ENCODE data around the gene HOXA4.

The HOXA4 gene

DNA sequence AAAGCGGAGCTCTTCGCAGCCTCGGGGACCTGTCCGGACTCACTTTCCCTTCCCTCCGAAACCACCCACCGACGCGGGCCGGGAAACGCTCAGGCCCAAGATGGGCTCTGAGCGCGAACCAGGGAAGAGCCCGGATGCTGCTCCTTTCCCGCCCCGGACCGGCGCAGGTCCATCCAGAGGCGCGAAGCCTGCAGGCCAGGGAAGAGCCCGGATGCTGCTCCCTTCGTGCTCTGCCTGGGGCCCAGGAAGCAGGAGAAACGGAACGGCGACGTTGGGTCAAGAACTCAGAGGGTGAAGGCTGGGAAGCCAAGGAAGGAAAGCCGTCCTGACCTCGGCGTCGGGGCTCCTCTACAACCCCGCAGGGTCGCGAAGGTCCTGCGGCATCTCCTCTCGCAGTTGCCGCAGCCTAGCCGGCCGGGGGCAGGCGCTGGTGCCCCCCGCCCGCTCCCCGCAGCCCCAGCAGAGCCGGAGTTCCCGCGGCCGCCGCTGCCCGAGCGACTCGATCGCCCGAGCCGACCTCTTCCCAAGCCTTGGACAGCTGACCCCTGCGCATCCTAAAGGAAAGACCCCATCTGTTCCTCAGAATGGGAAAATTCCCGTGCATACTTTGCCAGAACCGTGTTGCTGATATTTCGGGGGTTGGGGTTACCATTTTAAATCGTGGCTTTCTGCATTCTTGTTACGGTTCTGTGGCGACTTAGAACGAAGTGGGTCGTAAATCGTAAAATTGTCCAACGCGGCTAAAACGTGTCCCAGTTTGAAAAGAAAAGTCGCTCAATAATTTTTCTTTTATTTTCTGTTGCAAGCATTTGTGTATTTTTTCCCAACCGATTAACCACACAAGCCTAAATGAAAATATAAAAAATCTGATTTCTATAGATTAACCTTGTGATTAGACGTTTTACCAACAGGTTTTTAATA lies 42.3 kb downstream of the HOXA4 start:
- Histone ChIP-seq H3K27ac (ENCODE audit: low read length, poor library complexity, severe bottlenecking) (no peak overlapping the region), H3K4me2 (ENCODE audit: low read length, poor library complexity, severe bottlenecking) (no peak overlapping the region), H3K4me1 (ENCODE audit: control insufficient read depth, insufficient read depth, low read depth, low read length) (no peaks in the 10 kb centered on the region), H3K18ac (ENCODE audit: low read depth in 1 of 2, low read length in 2 of 2) (no peak overlapping the region), H4K91ac (ENCODE audit: low read length) (no peak overlapping the region), H3K23ac (ENCODE audit: low read length in 2 of 2) (no peak overlapping the region), H3K27me3 (ENCODE audit: control insufficient read depth in 1 of 2, insufficient read depth in 1 of 2, low read length in 2 of 2) (no peaks in the 10 kb centered on the region), H3K14ac (ENCODE audit: low read length in 2 of 2) (no peak overlapping the region), H2BK120ac (ENCODE audit: low read depth, low read length) (no peak overlapping the region), H3K79me1 (replicated peaks; ENCODE audit: low read length, poor library complexity, severe bottlenecking) (no peaks in the 10 kb centered on the region), H2BK5ac (ENCODE audit: low read depth, low read length, poor library complexity, severe bottlenecking) (no peak overlapping the region), H2AFZ (ENCODE audit: low read depth, low read length) (no peak overlapping the region), H2AK5ac (ENCODE audit: low read length, severe bottlenecking) (no peak overlapping the region), H3K4me3 (ENCODE audit: insufficient read depth in 1 of 2, low read depth in 1 of 2, low read length in 2 of 2) (no peak overlapping the region), H2BK15ac (ENCODE audit: low read depth, poor library complexity, severe bottlenecking) (no peak overlapping the region), H4K8ac (ENCODE audit: low read length) (no peak overlapping the region), H2BK12ac (ENCODE audit: low read length in 2 of 2) (no peak overlapping the region), H3K9me3 (ENCODE audit: control insufficient read depth, low read length) (no peaks in the 10 kb centered on the region), H3K4ac (ENCODE audit: low read depth in 1 of 2, low read length in 2 of 2) (no peak overlapping the region), H3K36me3 (ENCODE audit: control insufficient read depth in 1 of 2, insufficient read depth in 2 of 2, low read depth in 1 of 2, low read length in 2 of 2) (no peaks in the 10 kb centered on the region), H3K9ac (ENCODE audit: low read length) (no peak overlapping the region)
- DNase-seq, result no peak
- 54% methylated on average over 64 of the region's 68 CpGs for WGBS

GRCh38 chr7:27083646-27084045 lies 46.9 kb downstream of the HOXA4 start:
- no peak overlapping the region for H3K23ac ChIP-seq (ENCODE audit: low read length in 2 of 2)
- no peak overlapping the region for H3K4ac ChIP-seq (ENCODE audit: low read depth in 1 of 2, low read length in 2 of 2)
- H3K79me1 ChIP-seq (replicated peaks; ENCODE audit: low read length, poor library complexity, severe bottlenecking), result no peaks in the 10 kb centered on the region
- H2AK5ac ChIP-seq (ENCODE audit: low read length, severe bottlenecking), result no peak overlapping the region
- H3K27ac ChIP-seq (ENCODE audit: low read length, poor library complexity, severe bottlenecking), result no peak overlapping the region
- H3K27me3 ChIP-seq (ENCODE audit: control insufficient read depth in 1 of 2, insufficient read depth in 1 of 2, low read length in 2 of 2), result no peaks in the 10 kb centered on the region
- no peak overlapping the region for H3K4me3 ChIP-seq (ENCODE audit: insufficient read depth in 1 of 2, low read depth in 1 of 2, low read length in 2 of 2)
- H2BK15ac ChIP-seq (ENCODE audit: low read depth, poor library complexity, severe bottlenecking), result no peak overlapping the region
- H3K9ac ChIP-seq (ENCODE audit: low read length), result no peak overlapping the region
- 92% methylated on average over 1 of the region's 2 CpGs for WGBS
- H2AFZ ChIP-seq (ENCODE audit: low read depth, low read length), result no peak overlapping the region
- H2BK12ac ChIP-seq (ENCODE audit: low read length in 2 of 2), result no peak overlapping the region
- no peak for DNase-seq
- H3K36me3 ChIP-seq (ENCODE audit: control insufficient read depth in 1 of 2, insufficient read depth in 2 of 2, low read depth in 1 of 2, low read length in 2 of 2), result no peaks in the 10 kb centered on the region
- H3K4me2 ChIP-seq (ENCODE audit: low read length, poor library complexity, severe bottlenecking), result no peak overlapping the region
- no peaks in the 10 kb centered on the region for H3K9me3 ChIP-seq (ENCODE audit: control insufficient read depth, low read length)
- H2BK120ac ChIP-seq (ENCODE audit: low read depth, low read length), result no peak overlapping the region
- no peak overlapping the region for H4K8ac ChIP-seq (ENCODE audit: low read length)
- H3K14ac ChIP-seq (ENCODE audit: low read length in 2 of 2), result no peak overlapping the region
- no peak overlapping the region for H2BK5ac ChIP-seq (ENCODE audit: low read depth, low read length, poor library complexity, severe bottlenecking)
- no peak overlapping the region for H3K18ac ChIP-seq (ENCODE audit: low read depth in 1 of 2, low read length in 2 of 2)
- no peak overlapping the region for H4K91ac ChIP-seq (ENCODE audit: low read length)
- H3K4me1 ChIP-seq (ENCODE audit: control insufficient read depth, insufficient read depth, low read depth, low read length), result peaks cover 2% of the 10 kb centered on the region

DNA sequence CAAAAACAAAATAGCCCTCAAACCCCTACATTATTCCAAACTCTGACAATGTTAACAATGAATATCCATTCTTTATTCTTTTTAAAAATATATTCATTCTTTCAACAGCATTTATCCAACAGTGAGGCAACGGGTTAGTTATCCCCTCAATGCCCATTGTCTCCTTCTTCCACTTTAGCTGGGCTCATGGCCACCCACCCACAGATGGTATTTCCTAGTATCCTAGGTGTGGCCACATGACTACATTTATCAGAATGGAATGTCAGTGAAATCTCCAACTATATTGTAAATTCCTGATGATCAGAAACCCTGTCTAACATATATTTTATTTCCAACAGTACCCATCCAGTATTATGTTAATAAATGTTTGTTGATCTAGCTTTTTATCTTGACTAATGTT lies 48.4 kb downstream of the HOXA4 start:
- H2AFZ ChIP-seq (ENCODE audit: low read depth, low read length), result no peak overlapping the region
- no peak overlapping the region for H3K23ac ChIP-seq (ENCODE audit: low read length in 2 of 2)
- no peak overlapping the region for H2BK5ac ChIP-seq (ENCODE audit: low read depth, low read length, poor library complexity, severe bottlenecking)
- no peaks in the 10 kb centered on the region for H3K36me3 ChIP-seq (ENCODE audit: control insufficient read depth in 1 of 2, insufficient read depth in 2 of 2, low read depth in 1 of 2, low read length in 2 of 2)
- no peak overlapping the region for H2BK12ac ChIP-seq (ENCODE audit: low read length in 2 of 2)
- H3K9ac ChIP-seq (ENCODE audit: low read length), result no peak overlapping the region
- H3K27me3 ChIP-seq (ENCODE audit: control insufficient read depth in 1 of 2, insufficient read depth in 1 of 2, low read length in 2 of 2), result no peaks in the 10 kb centered on the region
- H3K4me1 ChIP-seq (ENCODE audit: control insufficient read depth, insufficient read depth, low read depth, low read length), result peaks cover 2% of the 10 kb centered on the region
- H3K4ac ChIP-seq (ENCODE audit: low read depth in 1 of 2, low read length in 2 of 2), result no peak overlapping the region
- H3K14ac ChIP-seq (ENCODE audit: low read length in 2 of 2), result no peak overlapping the region
- H3K4me3 ChIP-seq (ENCODE audit: insufficient read depth in 1 of 2, low read depth in 1 of 2, low read length in 2 of 2), result no peak overlapping the region
- H3K4me2 ChIP-seq (ENCODE audit: low read length, poor library complexity, severe bottlenecking), result no peak overlapping the region
- 96% methylated on average over 1 of the region's 1 CpG for WGBS
- no peak overlapping the region for H4K8ac ChIP-seq (ENCODE audit: low read length)
- H3K9me3 ChIP-seq (ENCODE audit: control insufficient read depth, low read length), result no peaks in the 10 kb centered on the region
- no peak for DNase-seq
- H4K91ac ChIP-seq (ENCODE audit: low read length), result no peak overlapping the region
- no peak overlapping the region for H3K18ac ChIP-seq (ENCODE audit: low read depth in 1 of 2, low read length in 2 of 2)
- no peak overlapping the region for H2BK120ac ChIP-seq (ENCODE audit: low read depth, low read length)
- H2BK15ac ChIP-seq (ENCODE audit: low read depth, poor library complexity, severe bottlenecking), result no peak overlapping the region
- H3K27ac ChIP-seq (ENCODE audit: low read length, poor library complexity, severe bottlenecking), result no peak overlapping the region
- no peaks in the 10 kb centered on the region for H3K79me1 ChIP-seq (replicated peaks; ENCODE audit: low read length, poor library complexity, severe bottlenecking)
- H2AK5ac ChIP-seq (ENCODE audit: low read length, severe bottlenecking), result no peak overlapping the region

GRCh38 chr7:27080844-27081436 lies 49.6 kb downstream of the HOXA4 start:
- H2AK5ac ChIP-seq (ENCODE audit: low read length, severe bottlenecking), result no peak overlapping the region
- H3K4me3 ChIP-seq (ENCODE audit: insufficient read depth in 1 of 2, low read depth in 1 of 2, low read length in 2 of 2), result no peak overlapping the region
- H2BK120ac ChIP-seq (ENCODE audit: low read depth, low read length), result no peak overlapping the region
- no peaks in the 10 kb centered on the region for H3K9me3 ChIP-seq (ENCODE audit: control insufficient read depth, low read length)
- no peak overlapping the region for H3K23ac ChIP-seq (ENCODE audit: low read length in 2 of 2)
- DNase-seq, result no peak
- H3K27ac ChIP-seq (ENCODE audit: low read length, poor library complexity, severe bottlenecking), result no peak overlapping the region
- no peak overlapping the region for H3K14ac ChIP-seq (ENCODE audit: low read length in 2 of 2)
- H3K36me3 ChIP-seq (ENCODE audit: control insufficient read depth in 1 of 2, insufficient read depth in 2 of 2, low read depth in 1 of 2, low read length in 2 of 2), result no peaks in the 10 kb centered on the region
- H2BK15ac ChIP-seq (ENCODE audit: low read depth, poor library complexity, severe bottlenecking), result no peak overlapping the region
- H3K18ac ChIP-seq (ENCODE audit: low read depth in 1 of 2, low read length in 2 of 2), result no peak overlapping the region
- H3K4me1 ChIP-seq (ENCODE audit: control insufficient read depth, insufficient read depth, low read depth, low read length), result peaks cover 2% of the 10 kb centered on the region
- H3K4ac ChIP-seq (ENCODE audit: low read depth in 1 of 2, low read length in 2 of 2), result no peak overlapping the region
- no peak overlapping the region for H2AFZ ChIP-seq (ENCODE audit: low read depth, low read length)
- no peaks in the 10 kb centered on the region for H3K27me3 ChIP-seq (ENCODE audit: control insufficient read depth in 1 of 2, insufficient read depth in 1 of 2, low read length in 2 of 2)
- H3K9ac ChIP-seq (ENCODE audit: low read length), result no peak overlapping the region
- WGBS, result 40% methylated on average over 4 of the region's 4 CpGs
- H4K8ac ChIP-seq (ENCODE audit: low read length), result no peak overlapping the region
- no peak overlapping the region for H4K91ac ChIP-seq (ENCODE audit: low read length)
- no peak overlapping the region for H2BK5ac ChIP-seq (ENCODE audit: low read depth, low read length, poor library complexity, severe bottlenecking)
- no peak overlapping the region for H2BK12ac ChIP-seq (ENCODE audit: low read length in 2 of 2)
- H3K4me2 ChIP-seq (ENCODE audit: low read length, poor library complexity, severe bottlenecking), result no peak overlapping the region
- no peaks in the 10 kb centered on the region for H3K79me1 ChIP-seq (replicated peaks; ENCODE audit: low read length, poor library complexity, severe bottlenecking)
